ENCODE results near the gene RPGRIP1L.

The RPGRIP1L gene

GRCh38 chr16:53598511-53599275 lies 105.0 kb downstream of the RPGRIP1L start:
- no peak for DNase-seq

- DNase-seq, result no peak
Measured at GRCh38 chr16:53597776-53598175, 105.9 kb downstream of the RPGRIP1L start.

GRCh38 chr16:53588081-53588648 lies 115.5 kb downstream of the RPGRIP1L start:
- DNase-seq, result no peak

- no peak for DNase-seq
Measured at GRCh38 chr16:53583401-53583800, 120.3 kb downstream of the RPGRIP1L start.

- no peak for DNase-seq
Measured at GRCh38 chr16:53581784-53582183, 121.9 kb downstream of the RPGRIP1L start.

GRCh38 chr16:53580038-53580802 lies 123.4 kb downstream of the RPGRIP1L start:
- DNase-seq, result no peak

- DNase-seq, result no peak
Measured at GRCh38 chr16:53576904-53577303, 126.8 kb downstream of the RPGRIP1L start.

GRCh38 chr16:53576210-53576609 lies 127.4 kb downstream of the RPGRIP1L start:
- no peak for DNase-seq

GRCh38 chr16:53571763-53572162 lies 131.9 kb downstream of the RPGRIP1L start:
- no peak for DNase-seq

- DNase-seq, result no peak
Measured at GRCh38 chr16:53566552-53567245, 137.0 kb downstream of the RPGRIP1L start.

- DNase-seq, result no peak
Measured at GRCh38 chr16:53565296-53565863, 138.3 kb downstream of the RPGRIP1L start.

- DNase-seq, result no peak
Measured at GRCh38 chr16:53563426-53563825, 140.2 kb downstream of the RPGRIP1L start.

- DNase-seq, result no peak
Measured at GRCh38 chr16:53561101-53561888, 142.4 kb downstream of the RPGRIP1L start.

- DNase-seq, result no peak
Measured at GRCh38 chr16:53559270-53559951, 144.2 kb downstream of the RPGRIP1L start.

- DNase-seq, result no peak
Measured at GRCh38 chr16:53558710-53559109, 144.9 kb downstream of the RPGRIP1L start.

- DNase-seq, result no peak
Measured at GRCh38 chr16:53556521-53556920, 147.1 kb downstream of the RPGRIP1L start.

GRCh38 chr16:53549970-53550690 lies 153.5 kb downstream of the RPGRIP1L start:
- DNase-seq, result peak; percentile 47

Data from stimulated activated CD4-positive, alpha-beta T cell treated with anti-CD3 and anti-CD28 coated beads, Interleukin-1b, Interleukin-23, amount 100 ng/mL, for 48 hours (primary cell).